ENCODE measurements around the gene SPR.

The SPR gene

GRCh38 chr2:72935611-72935957, 48.4 kb downstream of the SPR start:
- ChIA-PET POLR2A (interaction anchor here (1.5 kb wide), 1 partner anchor 48 kb away, joined by 3 read pairs; no protein-coding TSS in a partner anchor), CTCF (interaction anchor here (0.6 to 4.1 kb wide), 3 partner anchors 43 to 731 kb away, joined by 4 to 19 read pairs (median 8); partner anchors contain the start of gene SPR)
- TF ChIP-seq PKNOX1 (IDR thresholded peaks at IDR 0.05) = no peak
- TF ChIP-seq SUZ12 (IDR thresholded peaks at IDR 0.05) = no peak
- no peak for DNase-seq (ENCODE audit: extremely low spot score)

- ChIA-PET CTCF (interaction anchor here (0.7 kb wide), 1 partner anchor 44 kb away, joined by 3 read pairs; no protein-coding TSS in a partner anchor), POLR2A (no interaction called here)
- DNase-seq (ENCODE audit: extremely low spot score) = no peak
- no peak for TF ChIP-seq CTBP1 (IDR thresholded peaks at IDR 0.05; ENCODE audit: borderline replicate concordance)
- no peak for TF ChIP-seq LEF1 (IDR thresholded peaks at IDR 0.05; ENCODE audit: borderline replicate concordance)
- TF ChIP-seq FOXK2 (IDR thresholded peaks at IDR 0.05) = no peak
- TF ChIP-seq FOXA1 (IDR thresholded peaks at IDR 0.05) = no peak
- TF ChIP-seq TARDBP (IDR thresholded peaks at IDR 0.05) = no peak
- no peak for TF ChIP-seq SP1 (IDR thresholded peaks at IDR 0.05)
- TF ChIP-seq BHLHE40 (IDR thresholded peaks at IDR 0.05; ENCODE audit: borderline replicate concordance) = no peak
- TF ChIP-seq L3MBTL2 (conservative IDR thresholded peaks at IDR 0.05) = no peak
- TF ChIP-seq SUZ12 (IDR thresholded peaks at IDR 0.05) = no peak
- no peak for TF ChIP-seq NFRKB (IDR thresholded peaks at IDR 0.05)
- TF ChIP-seq ZNF384 (IDR thresholded peaks at IDR 0.05) = no peak
- TF ChIP-seq ARNT (IDR thresholded peaks at IDR 0.05) = no peak
- no peak for TF ChIP-seq ELF4 (IDR thresholded peaks at IDR 0.05)
- no peak for TF ChIP-seq HDGF (IDR thresholded peaks at IDR 0.05; ENCODE audit: borderline replicate concordance)
- TF ChIP-seq PKNOX1 (IDR thresholded peaks at IDR 0.05) = no peak
- no peak for TF ChIP-seq FOXM1 (IDR thresholded peaks at IDR 0.05; ENCODE audit: borderline replicate concordance)
Measured at GRCh38 chr2:72936660-72937355, 49.6 kb downstream of the SPR start.

- ChIA-PET POLR2A (no interaction called here), CTCF (no interaction called here)
- no peak for DNase-seq (ENCODE audit: extremely low spot score)
- TF ChIP-seq SUZ12 (IDR thresholded peaks at IDR 0.05) (no peak), LEF1 (IDR thresholded peaks at IDR 0.05; ENCODE audit: borderline replicate concordance) (no peak), TARDBP (IDR thresholded peaks at IDR 0.05) (no peak), FOXA1 (IDR thresholded peaks at IDR 0.05) (no peak), HDGF (IDR thresholded peaks at IDR 0.05; ENCODE audit: borderline replicate concordance) (no peak), SP1 (IDR thresholded peaks at IDR 0.05) (no peak), ZNF384 (IDR thresholded peaks at IDR 0.05) (no peak), BHLHE40 (IDR thresholded peaks at IDR 0.05; ENCODE audit: borderline replicate concordance) (no peak), FOXK2 (IDR thresholded peaks at IDR 0.05) (no peak)
Measured at GRCh38 chr2:72937356-72937669, 50.1 kb downstream of the SPR start.

GRCh38 chr2:72938455-72938854, 51.2 kb downstream of the SPR start:
- TF ChIP-seq HDGF (IDR thresholded peaks at IDR 0.05; ENCODE audit: borderline replicate concordance) (no peak), FOXK2 (IDR thresholded peaks at IDR 0.05) (no peak)
- no peak for DNase-seq (ENCODE audit: extremely low spot score)
- ChIA-PET CTCF (interaction anchor here (1.9 kb wide), 1 partner anchor 45 kb away, joined by 9 read pairs; no protein-coding TSS in a partner anchor), POLR2A (no interaction called here)

- POLR2A ChIA-PET = no interaction called here
- no peak for DNase-seq (ENCODE audit: extremely low spot score)
- TF ChIP-seq LEF1 (IDR thresholded peaks at IDR 0.05; ENCODE audit: borderline replicate concordance) (no peak), PKNOX1 (IDR thresholded peaks at IDR 0.05) (no peak), FOXK2 (IDR thresholded peaks at IDR 0.05) (no peak), HDGF (IDR thresholded peaks at IDR 0.05; ENCODE audit: borderline replicate concordance) (no peak), ARNT (IDR thresholded peaks at IDR 0.05) (no peak), SP1 (IDR thresholded peaks at IDR 0.05) (no peak), BHLHE40 (IDR thresholded peaks at IDR 0.05; ENCODE audit: borderline replicate concordance) (no peak), FOXM1 (IDR thresholded peaks at IDR 0.05; ENCODE audit: borderline replicate concordance) (no peak), NFRKB (IDR thresholded peaks at IDR 0.05) (no peak), FOXA1 (IDR thresholded peaks at IDR 0.05) (no peak), L3MBTL2 (conservative IDR thresholded peaks at IDR 0.05) (no peak), TARDBP (IDR thresholded peaks at IDR 0.05) (no peak), CTBP1 (IDR thresholded peaks at IDR 0.05; ENCODE audit: borderline replicate concordance) (no peak), SUZ12 (IDR thresholded peaks at IDR 0.05) (no peak), ZNF384 (IDR thresholded peaks at IDR 0.05) (no peak), ELF4 (IDR thresholded peaks at IDR 0.05) (no peak)
- CTCF ChIA-PET = interaction anchor here (1.3 to 2.0 kb wide), 2 partner anchors 8 to 33 kb away, joined by 3 to 6 read pairs; no protein-coding TSS in a partner anchor
Measured at GRCh38 chr2:72940361-72940760, 53.2 kb downstream of the SPR start.

GRCh38 chr2:72940786-72941185, 53.6 kb downstream of the SPR start:
- TF ChIP-seq ZNF384 (IDR thresholded peaks at IDR 0.05) (no peak), SP1 (IDR thresholded peaks at IDR 0.05) (no peak), L3MBTL2 (conservative IDR thresholded peaks at IDR 0.05) (no peak), ARNT (IDR thresholded peaks at IDR 0.05) (no peak), FOXM1 (IDR thresholded peaks at IDR 0.05; ENCODE audit: borderline replicate concordance) (no peak), FOXA1 (IDR thresholded peaks at IDR 0.05) (no peak), PKNOX1 (IDR thresholded peaks at IDR 0.05) (no peak), SUZ12 (IDR thresholded peaks at IDR 0.05) (no peak), LEF1 (IDR thresholded peaks at IDR 0.05; ENCODE audit: borderline replicate concordance) (no peak), FOXK2 (IDR thresholded peaks at IDR 0.05) (no peak)
- no peak for DNase-seq (ENCODE audit: extremely low spot score)
- POLR2A ChIA-PET = no interaction called here
- CTCF ChIA-PET = interaction anchor here (2.0 kb wide), 1 partner anchor 33 kb away, joined by 6 read pairs; no protein-coding TSS in a partner anchor
